Ectodermal cell (in vitro differentiated cells): Measurements from ENCODE around the gene SNAPIN.
A peak's percentile ranks its signal among the peaks of the same experiment; 100 is the strongest.
"Not testable (repeated sequence)": the region's sequence is repeated elsewhere in the genome, so short reads cannot be mapped to it uniquely, and the experiment has no call there.

ENCODE experiments used
- H3K27ac ChIP-seq: 2 replicates; pipeline ENCODE4 v1.7.0; 2013; ENCODE audit warnings: mild to moderate bottlenecking, low read depth, low read length; ENCODE audit not compliant: insufficient read depth, poor library complexity, severe bottlenecking
- H3K27me3 ChIP-seq: 2 replicates; pipeline ENCODE4 v1.7.0; 2013; ENCODE audit warnings: mild to moderate bottlenecking, low read length; ENCODE audit not compliant: insufficient read depth, control insufficient read depth, poor library complexity, severe bottlenecking
- H3K36me3 ChIP-seq: one replicate; pipeline ENCODE4 v1.7.0; 2013; ENCODE audit warnings: low read length; ENCODE audit not compliant: control insufficient read depth, insufficient read depth
- H3K4me1 ChIP-seq: one replicate; pipeline ENCODE4 v1.7.0; 2013; ENCODE audit warnings: low read length; ENCODE audit not compliant: control insufficient read depth, insufficient read depth
- H3K4me3 ChIP-seq: 2 replicates; pipeline ENCODE4 v1.7.0; 2013; ENCODE audit warnings: low read depth, low read length, control low read depth; ENCODE audit not compliant: insufficient read depth
- H3K9me3 ChIP-seq: 2 replicates; pipeline ENCODE4 v1.7.0; 2013; ENCODE audit warnings: mild to moderate bottlenecking, low read length, moderate library complexity; ENCODE audit not compliant: control insufficient read depth
- WGBS, 2 experiments: methylation state at CpG; one replicate each; pipeline ENCODE4 v1.1.7; 2013; ENCODE audit warnings: missing lambda C conversion rate in 2 of 2; 5-methylcytosine and 5-hydroxymethylcytosine counted together

The SNAPIN gene

GRCh38 chr1:153633754-153634665, 24.5 kb upstream of the SNAPIN start, which contains the start of gene CHTOP:
CHTOP (plus strand) TSS chr1:153634066; CDS start chr1:153636589, 2,523 bp downstream.
- 3% methylated on average over 65 of the region's 65 CpGs for WGBS, 2 experiments
- peak within 1 kb of the TSS; percentile 100 for H3K27ac ChIP-seq
- peaks cover 25% of the 10 kb centered on the region for H3K36me3 ChIP-seq
- H3K4me1 ChIP-seq = peaks cover 5% of the 10 kb centered on the region
- peak within 1 kb of the TSS; percentile 82 for H3K4me3 ChIP-seq
- H3K9me3 ChIP-seq = no peaks in the 10 kb centered on the region
- no peaks in the 10 kb centered on the region for H3K27me3 ChIP-seq

GRCh38 chr1:153635872-153636271, 22.6 kb upstream of the SNAPIN start:
- Histone ChIP-seq H3K4me1 (no peaks in the 10 kb centered on the region), H3K9me3 (no peaks in the 10 kb centered on the region), H3K27me3 (no peaks in the 10 kb centered on the region), H3K27ac (no peak overlapping the region), H3K4me3 (no peak overlapping the region), H3K36me3 (peaks cover 42% of the 10 kb centered on the region)
- WGBS, 2 experiments = 93 to 96% methylated on average over 7 of the region's 7 CpGs

GRCh38 chr1:153636312-153636711, 22.2 kb upstream of the SNAPIN start:
- Histone ChIP-seq H3K4me3 (no peak overlapping the region), H3K9me3 (no peaks in the 10 kb centered on the region), H3K27ac (no peak overlapping the region), H3K36me3 (peaks cover 46% of the 10 kb centered on the region), H3K27me3 (no peaks in the 10 kb centered on the region), H3K4me1 (no peaks in the 10 kb centered on the region)
- 93 to 94% methylated on average over 9 of the region's 9 CpGs for WGBS, 2 experiments

GRCh38 chr1:153638261-153638660, 20.2 kb upstream of the SNAPIN start:
- Histone ChIP-seq H3K27ac (no peak overlapping the region), H3K27me3 (no peaks in the 10 kb centered on the region), H3K4me1 (no peaks in the 10 kb centered on the region), H3K36me3 (peaks cover 66% of the 10 kb centered on the region), H3K4me3 (no peak overlapping the region), H3K9me3 (no peaks in the 10 kb centered on the region)
- WGBS, 2 experiments = 95 to 97% methylated on average over 6 of the region's 6 CpGs

GRCh38 chr1:153639280-153639679, 19.2 kb upstream of the SNAPIN start:
- H3K27ac ChIP-seq = no peak overlapping the region
- peaks cover 73% of the 10 kb centered on the region for H3K36me3 ChIP-seq
- WGBS, 2 experiments = 94 to 98% methylated on average over 3 of the region's 3 CpGs
- no peaks in the 10 kb centered on the region for H3K4me1 ChIP-seq
- H3K9me3 ChIP-seq = no peaks in the 10 kb centered on the region
- H3K27me3 ChIP-seq = no peaks in the 10 kb centered on the region
- no peak overlapping the region for H3K4me3 ChIP-seq

- H3K27me3 ChIP-seq, H3K9me3 ChIP-seq, H3K4me1 ChIP-seq, H3K27ac ChIP-seq, H3K4me3 ChIP-seq: not testable (repeated sequence)
- peaks cover 77% of the 10 kb centered on the region for H3K36me3 ChIP-seq
- WGBS, 2 experiments = 95 to 97% methylated on average over 5 of the region's 5 CpGs
Measured at GRCh38 chr1:153640213-153640612, 18.3 kb upstream of the SNAPIN start.

- Histone ChIP-seq H3K36me3 (peaks cover 83% of the 10 kb centered on the region), H3K4me1 (no peaks in the 10 kb centered on the region), H3K27ac (no peak overlapping the region), H3K9me3 (no peaks in the 10 kb centered on the region), H3K4me3 (no peak overlapping the region), H3K27me3 (no peaks in the 10 kb centered on the region)
- WGBS, 2 experiments = 81 to 82% methylated on average over 6 of the region's 6 CpGs
Measured at GRCh38 chr1:153640861-153641260, 17.6 kb upstream of the SNAPIN start.

- Histone ChIP-seq H3K27me3 (no peaks in the 10 kb centered on the region), H3K27ac (no peak overlapping the region), H3K4me3 (no peak overlapping the region), H3K4me1 (no peaks in the 10 kb centered on the region), H3K9me3 (no peaks in the 10 kb centered on the region), H3K36me3 (peaks cover 75% of the 10 kb centered on the region)
- WGBS, 2 experiments = 93 to 99% methylated on average over 10 to 11 of the region's 11 CpGs
Measured at GRCh38 chr1:153642161-153642560, 16.3 kb upstream of the SNAPIN start.

- H3K36me3 ChIP-seq = peaks cover 68% of the 10 kb centered on the region
- no peak overlapping the region for H3K27ac ChIP-seq
- no peak overlapping the region for H3K4me3 ChIP-seq
- H3K27me3 ChIP-seq = no peaks in the 10 kb centered on the region
- H3K4me1 ChIP-seq = no peaks in the 10 kb centered on the region
- H3K9me3 ChIP-seq = no peaks in the 10 kb centered on the region
- 93 to 96% methylated on average over 11 of the region's 11 CpGs for WGBS, 2 experiments
Measured at GRCh38 chr1:153643100-153643499, 15.4 kb upstream of the SNAPIN start.

GRCh38 chr1:153643816-153644215, 14.7 kb upstream of the SNAPIN start:
- Histone ChIP-seq H3K4me1 (no peaks in the 10 kb centered on the region), H3K27ac (no peak overlapping the region), H3K9me3 (no peaks in the 10 kb centered on the region), H3K27me3 (no peaks in the 10 kb centered on the region), H3K36me3 (peaks cover 61% of the 10 kb centered on the region), H3K4me3 (no peak overlapping the region)
